ENCODE data around the gene MSI1. TPM values are rescaled to one million over a fixed set of nuclear protein-coding genes. Genes with fewer than 3 reads are reported as not detected.

Gene MSI1
- polyA plus RNA-seq, 1 experiment = not detected

GRCh38 chr12:120366341-120366705 lies 2.6 kb downstream of the MSI1 start:
- no peak for TF ChIP-seq CTCF (IDR thresholded peaks at IDR 0.05; ENCODE audit: insufficient read depth, low read depth, low read length)
- Histone ChIP-seq H3K4me3 (ENCODE audit: low read depth, low read length) (no peak overlapping the region), H3K36me3 (ENCODE audit: control insufficient read depth, insufficient read depth, low read length) (no peaks in the 10 kb centered on the region), H3K27me3 (ENCODE audit: control insufficient read depth, insufficient read depth, low read length) (peaks cover 42% of the 10 kb centered on the region)
- ChIA-PET CTCF (interaction anchor here (1.1 to 2.5 kb wide), 8 partner anchors 9 to 64 kb away, joined by 4 to 12 read pairs (median 4); no protein-coding TSS in a partner anchor), POLR2A (no interaction called here)
- DNase-seq (ENCODE audit: low read depth) = no peak

GRCh38 chr12:120365675-120366340 lies 3.2 kb downstream of the MSI1 start:
- Histone ChIP-seq H3K27me3 (ENCODE audit: control insufficient read depth, insufficient read depth, low read length) (peaks cover 41% of the 10 kb centered on the region), H3K4me3 (ENCODE audit: low read depth, low read length) (no peak overlapping the region), H3K36me3 (ENCODE audit: control insufficient read depth, insufficient read depth, low read length) (no peaks in the 10 kb centered on the region)
- ChIA-PET POLR2A (no interaction called here), CTCF (interaction anchor here (1.5 to 2.5 kb wide), 4 partner anchors 9 to 47 kb away, joined by 4 to 7 read pairs (median 4); no protein-coding TSS in a partner anchor)
- no peak for TF ChIP-seq CTCF (IDR thresholded peaks at IDR 0.05; ENCODE audit: insufficient read depth, low read depth, low read length)
- no peak for DNase-seq (ENCODE audit: low read depth)

- Histone ChIP-seq H3K4me3 (ENCODE audit: low read depth, low read length) (no peak overlapping the region), H3K36me3 (ENCODE audit: control insufficient read depth, insufficient read depth, low read length) (no peaks in the 10 kb centered on the region), H3K27me3 (ENCODE audit: control insufficient read depth, insufficient read depth, low read length) (peaks cover 28% of the 10 kb centered on the region)
- ChIA-PET CTCF (interaction anchor here (0.7 to 1.4 kb wide), 3 partner anchors 9 to 66 kb away, joined by 3 to 4 read pairs (median 3); no protein-coding TSS in a partner anchor), POLR2A (no interaction called here)
- TF ChIP-seq CTCF (IDR thresholded peaks at IDR 0.05; ENCODE audit: insufficient read depth, low read depth, low read length) = no peak
- no peak for DNase-seq (ENCODE audit: low read depth)
Observed at GRCh38 chr12:120364487-120364886, 4.5 kb downstream of the MSI1 start.

- no peak for TF ChIP-seq CTCF (IDR thresholded peaks at IDR 0.05; ENCODE audit: insufficient read depth, low read depth, low read length)
- H3K27me3 ChIP-seq (ENCODE audit: control insufficient read depth, insufficient read depth, low read length) = peaks cover 26% of the 10 kb centered on the region
- CTCF ChIA-PET = interaction anchor here (1.3 kb wide), 1 partner anchor 39 kb away, joined by 3 read pairs; no protein-coding TSS in a partner anchor
Observed at GRCh38 chr12:120363274-120363855, 5.6 kb downstream of the MSI1 start.

GRCh38 chr12:120362516-120363273 lies 6.3 kb downstream of the MSI1 start:
- Histone ChIP-seq H3K36me3 (ENCODE audit: control insufficient read depth, insufficient read depth, low read length) (no peaks in the 10 kb centered on the region), H3K27me3 (ENCODE audit: control insufficient read depth, insufficient read depth, low read length) (peaks cover 23% of the 10 kb centered on the region), H3K4me3 (ENCODE audit: low read depth, low read length) (no peak overlapping the region)
- no peak for TF ChIP-seq CTCF (IDR thresholded peaks at IDR 0.05; ENCODE audit: insufficient read depth, low read depth, low read length)
- DNase-seq (ENCODE audit: low read depth) = no peak
- ChIA-PET CTCF (interaction anchor here (0.9 to 1.3 kb wide), 2 partner anchors 38 to 67 kb away, joined by 3 read pairs; no protein-coding TSS in a partner anchor), POLR2A (no interaction called here)

More at GRCh38 chr12:120363274-120363855, 5.6 kb downstream of the MSI1 start:
- no peak overlapping the region for H3K4me3 ChIP-seq (ENCODE audit: low read depth, low read length)
- DNase-seq (ENCODE audit: low read depth) = no peak
- no peaks in the 10 kb centered on the region for H3K36me3 ChIP-seq (ENCODE audit: control insufficient read depth, insufficient read depth, low read length)
- POLR2A ChIA-PET = no interaction called here

Measured in BJ (cell line).